SJCRH30 (cell line): ENCODE data around the gene RNH1. TPM values are rescaled to one million over a fixed set of nuclear protein-coding genes. Genes with fewer than 3 reads are reported as not detected.

Experiments used
- DNase-seq, 2 experiments: peaks; one replicate each; pipeline ENCODE4 v3.0.0-alpha.2; 2015 to 2020
- H3K27ac ChIP-seq: fragments of 250-450 bp; sonication (Bioruptor Pico); 2 replicates; pipeline ENCODE4 v1.5.1; 2020; ENCODE audit warnings: mild to moderate bottlenecking, moderate library complexity
- H3K27me3 ChIP-seq: fragments of 250-450 bp; sonication (Bioruptor Pico); 2 replicates; pipeline ENCODE4 v1.5.1; 2020; ENCODE audit warnings: mild to moderate bottlenecking, moderate library complexity
- H3K36me3 ChIP-seq: fragments of 250-450 bp; sonication (Bioruptor Pico); 2 replicates; pipeline ENCODE4 v1.5.1; 2020; ENCODE audit warnings: mild to moderate bottlenecking, moderate library complexity
- H3K4me1 ChIP-seq: fragments of 250-450 bp; sonication (Bioruptor Pico); 2 replicates; pipeline ENCODE4 v1.5.1; 2020; ENCODE audit warnings: mild to moderate bottlenecking, moderate library complexity
- H3K4me3 ChIP-seq: fragments of 250-450 bp; sonication (Bioruptor Pico); 2 replicates; pipeline ENCODE4 v1.5.1; 2020; ENCODE audit warnings: mild to moderate bottlenecking, moderate library complexity
- H3K9me3 ChIP-seq: fragments of 250-450 bp; sonication (Bioruptor Pico); replicated peaks from 2 replicates; pipeline ENCODE4 v1.5.1; 2020; ENCODE audit warnings: mild to moderate bottlenecking, moderate library complexity
- total RNA-seq: library from RNA; depleted of rRNA; stranded (reverse); fragments of >200 nt; shearing (Covaris generic); gene quantifications from 2 replicates; pipeline ENCODE4 v1.2.3, GENCODE V29; 2014

The RNH1 gene
- total RNA-seq, 1 experiment from 2014 or later = 84.7 TPM

GRCh38 chr11:515131-515530, 8.1 kb upstream of the RNH1 start:
- Histone ChIP-seq H3K27ac (no peak overlapping the region), H3K4me3 (no peak overlapping the region), H3K36me3 (peaks cover 6% of the 10 kb centered on the region; the same call in 1 of the 2 replicates), H3K27me3 (no peaks in the 10 kb centered on the region), H3K9me3 (0 out of 2 replicates have a peak, but pooled peaks cover 8% of the 10 kb centered on the region), H3K4me1 (no peaks in the 10 kb centered on the region)
- no peak for DNase-seq

- no peak for DNase-seq
Measured at GRCh38 chr11:514606-515005, 7.6 kb upstream of the RNH1 start.

GRCh38 chr11:512761-513595, 5.9 kb upstream of the RNH1 start:
- Histone ChIP-seq H3K27ac (no peak overlapping the region), H3K27me3 (no peaks in the 10 kb centered on the region), H3K4me1 (no peaks in the 10 kb centered on the region), H3K4me3 (no peak overlapping the region), H3K9me3 (0 out of 2 replicates have a peak, but pooled peaks cover 8% of the 10 kb centered on the region), H3K36me3 (peaks cover 13% of the 10 kb centered on the region; the same call in 1 of the 2 replicates)
- no peak for DNase-seq

More at GRCh38 chr11:514606-515005, 7.6 kb upstream of the RNH1 start:
- Histone ChIP-seq H3K36me3 (peaks cover 10% of the 10 kb centered on the region; the same call in 1 of the 2 replicates), H3K27ac (no peak overlapping the region), H3K4me1 (no peaks in the 10 kb centered on the region), H3K27me3 (no peaks in the 10 kb centered on the region), H3K9me3 (0 out of 2 replicates have a peak, but pooled peaks cover 8% of the 10 kb centered on the region), H3K4me3 (no peak overlapping the region)

GRCh38 chr11:508956-509355, 1.9 kb upstream of the RNH1 start:
- H3K27ac ChIP-seq = no peak overlapping the region
- peaks cover 13% of the 10 kb centered on the region; the same call in 1 of the 2 replicates for H3K36me3 ChIP-seq
- H3K9me3 ChIP-seq = no peaks in the 10 kb centered on the region
- no peak overlapping the region for H3K4me3 ChIP-seq
- DNase-seq = no peak
- 0 out of 2 replicates have a peak, but pooled peaks cover 3% of the 10 kb centered on the region for H3K4me1 ChIP-seq
- H3K27me3 ChIP-seq = no peaks in the 10 kb centered on the region

GRCh38 chr11:507727-508515, 879 bp upstream of the RNH1 start:
- 0 out of 2 replicates have a peak, but pooled peaks cover 3% of the 10 kb centered on the region for H3K4me1 ChIP-seq
- peaks cover 13% of the 10 kb centered on the region; the same call in 1 of the 2 replicates for H3K36me3 ChIP-seq
- no peaks in the 10 kb centered on the region for H3K27me3 ChIP-seq
- peak overlapping the region; percentile 19 for H3K27ac ChIP-seq
- no peaks in the 10 kb centered on the region for H3K9me3 ChIP-seq
- peak overlapping the region; percentile 95 for H3K4me3 ChIP-seq
- DNase-seq = no peak

GRCh38 chr11:506238-506994, 626 bp downstream of the RNH1 start:
- DNase-seq = peak; percentile 97 to 98
- peaks cover 17% of the 10 kb centered on the region; the same call in 1 of the 2 replicates for H3K36me3 ChIP-seq
- peak overlapping the region; percentile 97 for H3K27ac ChIP-seq
- 0 out of 2 replicates have a peak, but pooled peaks cover 3% of the 10 kb centered on the region for H3K4me1 ChIP-seq
- no peaks in the 10 kb centered on the region for H3K9me3 ChIP-seq
- no peaks in the 10 kb centered on the region for H3K27me3 ChIP-seq
- H3K4me3 ChIP-seq = peak overlapping the region; percentile 95

GRCh38 chr11:504994-505344, 2.1 kb downstream of the RNH1 start:
- DNase-seq = no peak
- Histone ChIP-seq H3K27me3 (no peaks in the 10 kb centered on the region), H3K9me3 (no peaks in the 10 kb centered on the region), H3K4me1 (0 out of 2 replicates have a peak, but pooled peaks cover 3% of the 10 kb centered on the region), H3K27ac (no peak overlapping the region), H3K36me3 (peaks cover 23% of the 10 kb centered on the region), H3K4me3 (no peak overlapping the region)

GRCh38 chr11:504053-504993, 2.7 kb downstream of the RNH1 start:
- Histone ChIP-seq H3K9me3 (no peaks in the 10 kb centered on the region), H3K36me3 (peaks cover 28% of the 10 kb centered on the region), H3K4me3 (no peak overlapping the region), H3K27ac (no peak overlapping the region), H3K4me1 (0 out of 2 replicates have a peak, but pooled peaks cover 3% of the 10 kb centered on the region), H3K27me3 (no peaks in the 10 kb centered on the region)
- no peak for DNase-seq

GRCh38 chr11:503179-503981, 3.7 kb downstream of the RNH1 start:
- DNase-seq = no peak

GRCh38 chr11:502288-503178, 4.5 kb downstream of the RNH1 start:
- Histone ChIP-seq H3K4me1 (0 out of 2 replicates have a peak, but pooled peaks cover 3% of the 10 kb centered on the region), H3K36me3 (peaks cover 42% of the 10 kb centered on the region), H3K27me3 (no peaks in the 10 kb centered on the region), H3K4me3 (no peak overlapping the region), H3K27ac (no peak overlapping the region), H3K9me3 (no peaks in the 10 kb centered on the region; the same call in 1 of the 2 replicates)
- no peak for DNase-seq

More at GRCh38 chr11:503179-503981, 3.7 kb downstream of the RNH1 start:
- H3K27ac ChIP-seq = no peak overlapping the region
- H3K4me3 ChIP-seq = no peak overlapping the region
- 0 out of 2 replicates have a peak, but pooled peaks cover 3% of the 10 kb centered on the region for H3K4me1 ChIP-seq
- no peaks in the 10 kb centered on the region for H3K27me3 ChIP-seq
- H3K36me3 ChIP-seq = peaks cover 34% of the 10 kb centered on the region
- H3K9me3 ChIP-seq = no peaks in the 10 kb centered on the region

- DNase-seq = no peak
- Histone ChIP-seq H3K27ac (no peak overlapping the region), H3K27me3 (no peaks in the 10 kb centered on the region), H3K36me3 (peaks cover 48% of the 10 kb centered on the region), H3K4me1 (0 out of 2 replicates have a peak, but pooled peaks cover 3% of the 10 kb centered on the region), H3K4me3 (no peak overlapping the region), H3K9me3 (no peaks in the 10 kb centered on the region; the same call in 1 of the 2 replicates)
Measured at GRCh38 chr11:501683-502287, 5.3 kb downstream of the RNH1 start.
